K562 (cell line): ENCODE measurements around the gene RUFY2. TPM values are rescaled to one million over a fixed set of nuclear protein-coding genes. Genes with fewer than 3 reads are reported as not detected.

ENCODE experiments used
- ATAC-seq: fragments of 200-7000 bp; cut with Tn5 transposase; 3 replicates; pipeline ENCODE4 v1.9.1; 2020; ENCODE audit warnings: moderate library complexity
- BruUV-seq: library from RNA; stranded (reverse); fragments of 400-500 nt; replicated peaks from 2 replicates; lab custom pipeline; 2021; lab: Mats Ljungman, UMichigan
- CTCF ChIA-PET: fragments of 300-600 bp; formaldehyde crosslinking; extraction: SDS; loops from one replicate; lab custom pipeline; 2021; ENCODE audit warnings: low intra/inter-chr PET ratio; lab: Yijun Ruan, JAX
- POLR2A ChIA-PET: fragments of 300-600, 350-650 bp; sonication (Branson Sonifier 250); formaldehyde crosslinking; extraction: SDS; loops from one replicate; lab custom pipeline; 2021; ENCODE audit warnings: antibody characterized with exemption, inconsistent platforms; lab: Yijun Ruan, JAX
- DNase-seq, 4 experiments: peaks; one replicate each; pipeline versions ENCODE4 v3.0.0 to v3.0.0-alpha.2; 2011 to 2018; ENCODE audit warnings: low spot score in 3 of 4, mixed read lengths in 3 of 4; ENCODE audit errors: extremely low read depth in 1 of 4
- FAIRE-seq: peaks from 2 replicates; lab custom pipeline; 2011; peaks lifted over from hg19 to GRCh38; lab: Jason Lieb, UNC
- H2AFZ ChIP-seq: 2 replicates; pipeline ENCODE4 v1.6.0; 2011; ENCODE audit warnings: low read depth, low read length, control low read depth, inconsistent platforms
- H3K27ac ChIP-seq: fragments of 200-600 bp; 3 replicates; pipeline ENCODE4 v1.8.0; 2011; ENCODE audit warnings: low read depth, mild to moderate bottlenecking, control low read depth, inconsistent platforms, low read length, moderate library complexity, mixed read lengths; ENCODE audit errors: extremely low read depth
- H3K27me3 ChIP-seq, 2 experiments: fragments of 300-600 bp in 1 of 2; 2 replicates in 1 of 2; 3 replicates in 1 of 2; pipeline versions ENCODE4 v1.6.0 to v1.8.0; 2011; ENCODE audit warnings: inconsistent platforms in 2 of 2, low read length in 2 of 2, mild to moderate bottlenecking in 1 of 2, mixed read lengths in 1 of 2, moderate library complexity in 1 of 2; ENCODE audit not compliant: control insufficient read depth in 2 of 2, insufficient read depth in 2 of 2
- H3K36me3 ChIP-seq: fragments of 300-600 bp; 3 replicates; pipeline ENCODE4 v1.8.0; 2011; ENCODE audit warnings: mild to moderate bottlenecking, low read length, inconsistent platforms; ENCODE audit not compliant: control insufficient read depth, insufficient read depth
- H3K4me1 ChIP-seq, 2 experiments: fragments of 200-600 bp in 1 of 2; replicated peaks in 1 of 2; 2 replicates in 1 of 2; 3 replicates in 1 of 2; pipeline versions ENCODE4 v1.5.1 to v1.8.0; 2011; ENCODE audit warnings: inconsistent platforms in 2 of 2, low read length in 2 of 2, mild to moderate bottlenecking in 1 of 2, mixed read lengths in 1 of 2, moderate library complexity in 1 of 2; ENCODE audit not compliant: control insufficient read depth in 2 of 2, insufficient read depth in 2 of 2
- H3K4me2 ChIP-seq: 2 replicates; pipeline ENCODE4 v1.6.1; 2011; ENCODE audit warnings: low read length, control low read depth, inconsistent platforms, mixed read lengths; ENCODE audit not compliant: insufficient read depth
- H3K4me3 ChIP-seq: fragments of 200-600 bp; sonication (generic), shearing (Covaris generic); 2 replicates; pipeline ENCODE4 v1.5.1; 2016; ENCODE audit warnings: control low read depth, inconsistent platforms
- H3K79me2 ChIP-seq: fragments of 200-600 bp; 3 replicates; pipeline ENCODE4 v1.8.0; 2011; ENCODE audit warnings: low read length, inconsistent platforms; ENCODE audit not compliant: control insufficient read depth, insufficient read depth
- H3K9ac ChIP-seq, 2 experiments: 2 replicates each; pipeline versions ENCODE4 v1.6.0 to v1.6.1; 2011; ENCODE audit warnings: low read depth in 2 of 2, low read length in 2 of 2, control low read depth in 1 of 2, inconsistent platforms in 1 of 2, mild to moderate bottlenecking in 1 of 2, mixed read lengths in 1 of 2; ENCODE audit not compliant: insufficient read depth in 1 of 2
- H3K9me1 ChIP-seq: one replicate; pipeline ENCODE4 v1.6.0; 2011; ENCODE audit warnings: inconsistent platforms, mild to moderate bottlenecking, low read length, moderate library complexity; ENCODE audit not compliant: control insufficient read depth, insufficient read depth
- H3K9me3 ChIP-seq: replicated peaks from 2 replicates; pipeline ENCODE4 v1.5.1; 2011; ENCODE audit warnings: low read depth, low read length, inconsistent platforms; ENCODE audit not compliant: control insufficient read depth, insufficient read depth
- H4K20me1 ChIP-seq: replicated peaks from 2 replicates; pipeline ENCODE4 v1.6.1; 2011; ENCODE audit warnings: low read length, inconsistent platforms, mixed read lengths; ENCODE audit not compliant: control insufficient read depth, insufficient read depth
- ATF2 ChIP-seq: sonication (generic); formaldehyde crosslinking; IDR thresholded peaks from 2 replicates; pipeline ENCODE4 v1.8.1; 2022; ENCODE audit warnings: missing genetic modification reagents
- ATF7 ChIP-seq: fragments of 450-650 bp; IDR thresholded peaks from 2 replicates; pipeline ENCODE4 v1.7.1; 2014; ENCODE audit warnings: mild to moderate bottlenecking, moderate library complexity
- DDX20 ChIP-seq: fragments of 450-650 bp; IDR thresholded peaks from 2 replicates; pipeline ENCODE4 v1.6.1; 2016; ENCODE audit warnings: missing genetic modification characterization, low read depth, mild to moderate bottlenecking, missing compliant biosample characterization, moderate library complexity
- FOSL1 ChIP-seq: fragments of 200-800 bp; sonication (Bioruptor generic); conservative IDR thresholded peaks from 2 replicates; pipeline ENCODE4 v1.6.1; 2016; ENCODE audit warnings: missing genetic modification characterization, missing compliant biosample characterization
- HNRNPH1 ChIP-seq: fragments of 200-400 bp; formaldehyde crosslinking; optimal IDR thresholded peaks from 2 replicates; pipeline ENCODE3; 2017; ENCODE audit warnings: low read depth, mild to moderate bottlenecking, low read length, moderate library complexity
- WGBS: fragments of 100-300 bp; shearing (Covaris generic); methylation state at CpG from one replicate; pipeline ENCODE4 v1.1.6; 2016; ENCODE audit warnings: low coverage, mixed read lengths; ENCODE audit not compliant: insufficient coverage; ENCODE audit errors: missing lambda C conversion rate; 5-methylcytosine and 5-hydroxymethylcytosine counted together
- in situ Hi-C: fragments of 300-500 bp; cut with MboI; formaldehyde crosslinking; loops from 4 replicates; pipeline ENCODE4 v1.15.0; 2018; ENCODE audit warnings: inconsistent platforms, mixed read lengths
- intact Hi-C: fragments of 100-400 bp; cut with micrococcal nuclease; formaldehyde crosslinking; loops from 2 replicates; pipeline ENCODE4 v1.14.2; 2022
- polyA plus RNA-seq, 8 experiments: library from polyadenylated mRNA; depleted of rRNA in 4 of 8; stranded (reverse) in 5 of 8; unstranded in 3 of 8; fragments of >200 nt; fragmentation: Nextera tagmentation in 2 of 8; fragmentation: Illumina TruSeq in 1 of 8; extraction: Ambion mirVana in 2 of 8; extraction: Trizol in 1 of 8; gene quantifications; 2 replicates each; pipeline versions ENCODE4 v1.2.1 to v1.2.3, GENCODE V29; 2011 to 2014; ENCODE audit warnings: inconsistent platforms in 1 of 8, missing spikeins in 1 of 8
- total RNA-seq, 7 experiments: library from RNA; depleted of rRNA in 6 of 7; stranded (reverse); fragments of >200 nt in 6 of 7; fragmentation: Illumina TruSeq in 2 of 7; extraction: Trizol in 2 of 7; gene quantifications; 2 replicates each; pipeline versions ENCODE4 v1.2.1 to v1.2.3, GENCODE V29; 2011 to 2021; ENCODE audit warnings: low replicate concordance in 1 of 7

Gene RUFY2
- total and polyA plus RNA-seq, 9 of the 15 experiments (the other 6 are each of a cell fraction or from before 2014, with no cell fraction given) = 3.7 to 20.1 (median 12.6) TPM

DNA sequence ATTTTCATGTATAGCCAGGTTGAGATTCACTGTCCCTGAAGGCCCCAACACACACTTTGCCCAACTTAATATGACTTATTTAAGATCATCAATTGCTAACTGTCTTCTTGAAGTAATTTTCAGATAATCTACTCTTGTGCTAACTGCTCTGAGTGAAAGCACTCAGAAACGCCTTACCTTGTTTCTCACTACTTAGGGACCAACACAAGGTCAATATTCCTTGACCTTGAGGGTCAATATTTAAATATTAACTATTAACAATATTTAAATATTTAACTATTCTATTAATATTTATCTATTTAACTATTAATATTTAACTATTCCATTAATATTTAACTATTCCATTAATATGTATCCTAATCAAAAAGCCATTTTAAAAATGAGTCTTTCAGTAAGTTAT is 101.2 kb downstream of the RUFY2 start:
- FAIRE-seq = no peak
- Histone ChIP-seq H3K79me2 (no peaks in the 10 kb centered on the region), H3K27ac (no peak overlapping the region), H2AFZ (no peak overlapping the region), H3K27me3 (no peaks in the 10 kb centered on the region), H3K9ac (no peak overlapping the region), H3K4me1 (no peaks in the 10 kb centered on the region), H4K20me1 (no peaks in the 10 kb centered on the region), H3K9me1 (no peaks in the 10 kb centered on the region), H3K9me3 (no peaks in the 10 kb centered on the region), H3K36me3 (no peaks in the 10 kb centered on the region), H3K4me3 (no peak overlapping the region), H3K4me2 (no peak overlapping the region)
- DNase-seq = no peak
- in situ Hi-C loops = loop anchor here (10.0 kb wide), 2 partner anchors 451 to 521 kb away; no protein-coding TSS in a partner anchor
- intact Hi-C loops = no loop called here
- BruUV-seq = no TSS peak
- ChIA-PET CTCF (no interaction called here), POLR2A (interaction anchor here (0.9 to 1.5 kb wide), 2 partner anchors 11 to 22 kb away, joined by 3 read pairs; no protein-coding TSS in a partner anchor)
- 0% methylated on average over 1 of the region's 1 CpG for WGBS
- no peak for ATAC-seq
- TF ChIP-seq HNRNPH1 (no peak), ATF2 (CRISPR knock-in tag) (no peak), DDX20 (no peak), ATF7 (no peak), FOSL1 (no peak)
